Suprapubic skin (tissue), 3 donors: ENCODE results near the gene TMEM225B.

ENCODE experiments used
- POLR2AphosphoS5 ChIP-seq, 3 donors: sonication (generic); formaldehyde crosslinking; IDR thresholded peaks; one replicate each; pipeline ENCODE4 v1.6.1; 2017; ENCODE audit warnings: antibody characterized with exemption in 3 of 3
- TF ChIP-seq, protein P1 (sequence below), 2 donors: fragments of 200-600 bp in 1 of 2; fragments of 450-650 bp in 1 of 2; sonication (generic) in 1 of 2; IDR thresholded peaks; one replicate each; pipeline ENCODE4 v1.5.1; 2016 to 2019; ENCODE audit warnings: antibody characterized with exemption in 2 of 2, mild to moderate bottlenecking in 1 of 2, moderate library complexity in 1 of 2

DNA sequence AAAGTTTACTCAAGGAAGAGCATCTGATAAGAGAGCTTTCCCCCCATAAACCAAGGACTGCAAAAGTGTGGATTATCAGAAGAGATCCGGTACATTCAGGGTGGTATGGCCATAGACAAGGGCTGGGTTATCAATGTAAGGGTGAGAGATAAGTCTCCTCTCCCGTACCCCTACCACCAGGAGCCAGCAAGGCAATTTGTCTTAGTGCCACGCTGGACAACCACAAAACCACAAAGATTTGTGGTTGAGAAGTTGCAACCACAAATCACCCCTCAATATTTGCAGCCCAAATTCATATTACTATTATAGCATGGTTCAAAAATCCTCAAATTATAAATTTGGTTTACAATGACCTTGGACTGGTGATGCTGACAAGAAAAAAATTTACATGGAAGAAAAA, 16.4 kb downstream of the TMEM225B start:
- TF ChIP-seq, protein P1, sequence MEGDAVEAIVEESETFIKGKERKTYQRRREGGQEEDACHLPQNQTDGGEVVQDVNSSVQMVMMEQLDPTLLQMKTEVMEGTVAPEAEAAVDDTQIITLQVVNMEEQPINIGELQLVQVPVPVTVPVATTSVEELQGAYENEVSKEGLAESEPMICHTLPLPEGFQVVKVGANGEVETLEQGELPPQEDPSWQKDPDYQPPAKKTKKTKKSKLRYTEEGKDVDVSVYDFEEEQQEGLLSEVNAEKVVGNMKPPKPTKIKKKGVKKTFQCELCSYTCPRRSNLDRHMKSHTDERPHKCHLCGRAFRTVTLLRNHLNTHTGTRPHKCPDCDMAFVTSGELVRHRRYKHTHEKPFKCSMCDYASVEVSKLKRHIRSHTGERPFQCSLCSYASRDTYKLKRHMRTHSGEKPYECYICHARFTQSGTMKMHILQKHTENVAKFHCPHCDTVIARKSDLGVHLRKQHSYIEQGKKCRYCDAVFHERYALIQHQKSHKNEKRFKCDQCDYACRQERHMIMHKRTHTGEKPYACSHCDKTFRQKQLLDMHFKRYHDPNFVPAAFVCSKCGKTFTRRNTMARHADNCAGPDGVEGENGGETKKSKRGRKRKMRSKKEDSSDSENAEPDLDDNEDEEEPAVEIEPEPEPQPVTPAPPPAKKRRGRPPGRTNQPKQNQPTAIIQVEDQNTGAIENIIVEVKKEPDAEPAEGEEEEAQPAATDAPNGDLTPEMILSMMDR (IDR thresholded peaks at IDR 0.05), result no peak
- TF ChIP-seq POLR2AphosphoS5 (IDR thresholded peaks at IDR 0.05), result no peak
